Muscle layer of duodenum (tissue), 2 donors: Measurements from ENCODE around the gene MARK1.

Experiments used
- H3K27ac ChIP-seq: one replicate; pipeline ENCODE4 v1.7.0; 2013; ENCODE audit warnings: mild to moderate bottlenecking, low read length
- H3K27me3 ChIP-seq: one replicate; pipeline ENCODE4 v1.7.0; 2013; ENCODE audit warnings: low read depth, mild to moderate bottlenecking, control low read depth, low read length
- H3K36me3 ChIP-seq, 2 donors: one replicate each; pipeline ENCODE4 v1.7.0; 2013; ENCODE audit warnings: low read length in 2 of 2, control low read depth in 1 of 2, mild to moderate bottlenecking in 1 of 2; ENCODE audit not compliant: insufficient read depth in 2 of 2, control insufficient read depth in 1 of 2
- H3K4me1 ChIP-seq, 2 donors: one replicate each; pipeline ENCODE4 v1.7.0; 2013; ENCODE audit warnings: low read length in 2 of 2, mild to moderate bottlenecking in 2 of 2, control low read depth in 1 of 2, moderate library complexity in 1 of 2; ENCODE audit not compliant: insufficient read depth in 2 of 2, control insufficient read depth in 1 of 2
- H3K4me3 ChIP-seq, 2 donors: one replicate each; pipeline ENCODE4 v1.7.0; 2013; ENCODE audit warnings: low read length in 2 of 2, low read depth in 1 of 2, mild to moderate bottlenecking in 1 of 2
- H3K9me3 ChIP-seq, 2 donors: one replicate each; pipeline ENCODE4 v1.7.0; 2013; ENCODE audit warnings: low read length in 2 of 2, control low read depth in 1 of 2, mild to moderate bottlenecking in 1 of 2; ENCODE audit not compliant: control insufficient read depth in 1 of 2
- donor health status: healthy.

Gene MARK1

GRCh38 chr1:220507085-220507484 is 20.9 kb upstream of the MARK1 start:
- Histone ChIP-seq H3K4me1 (no peaks in the 10 kb centered on the region), H3K27ac (no peak overlapping the region), H3K9me3 (no peaks in the 10 kb centered on the region), H3K36me3 (no peaks in the 10 kb centered on the region), H3K27me3 (no peaks in the 10 kb centered on the region), H3K4me3 (no peak overlapping the region)

GRCh38 chr1:220511179-220511578 is 16.8 kb upstream of the MARK1 start:
- H3K4me3 ChIP-seq = no peak overlapping the region
- H3K4me1 ChIP-seq = no peaks in the 10 kb centered on the region
- H3K27ac ChIP-seq = no peak overlapping the region
- H3K27me3 ChIP-seq = no peaks in the 10 kb centered on the region
- H3K9me3 ChIP-seq = no peaks in the 10 kb centered on the region
- no peaks in the 10 kb centered on the region for H3K36me3 ChIP-seq

GRCh38 chr1:220511785-220512184 is 16.2 kb upstream of the MARK1 start:
- Histone ChIP-seq H3K27me3 (no peaks in the 10 kb centered on the region), H3K36me3 (no peaks in the 10 kb centered on the region), H3K4me3 (no peak overlapping the region), H3K4me1 (no peaks in the 10 kb centered on the region), H3K27ac (no peak overlapping the region), H3K9me3 (no peaks in the 10 kb centered on the region)

GRCh38 chr1:220513834-220514233 is 14.1 kb upstream of the MARK1 start:
- Histone ChIP-seq H3K27me3 (no peaks in the 10 kb centered on the region), H3K36me3 (no peaks in the 10 kb centered on the region), H3K27ac (no peak overlapping the region), H3K9me3 (no peaks in the 10 kb centered on the region), H3K4me3 (no peak overlapping the region), H3K4me1 (no peaks in the 10 kb centered on the region)

- H3K4me3 ChIP-seq = no peak overlapping the region
- H3K9me3 ChIP-seq = no peaks in the 10 kb centered on the region
- no peaks in the 10 kb centered on the region for H3K36me3 ChIP-seq
- H3K27ac ChIP-seq = no peak overlapping the region
- no peaks in the 10 kb centered on the region for H3K4me1 ChIP-seq
- no peaks in the 10 kb centered on the region for H3K27me3 ChIP-seq
Observed at GRCh38 chr1:220514256-220514655, 13.7 kb upstream of the MARK1 start.

- Histone ChIP-seq H3K27me3 (no peaks in the 10 kb centered on the region), H3K27ac (no peak overlapping the region), H3K4me1 (no peaks in the 10 kb centered on the region), H3K36me3 (no peaks in the 10 kb centered on the region), H3K9me3 (no peaks in the 10 kb centered on the region), H3K4me3 (no peak overlapping the region)
Observed at GRCh38 chr1:220516014-220516721, 11.8 kb upstream of the MARK1 start.

GRCh38 chr1:220516722-220517042 is 11.3 kb upstream of the MARK1 start:
- H3K4me1 ChIP-seq = no peaks in the 10 kb centered on the region
- H3K4me3 ChIP-seq = no peak overlapping the region
- H3K9me3 ChIP-seq = no peaks in the 10 kb centered on the region
- H3K27me3 ChIP-seq = no peaks in the 10 kb centered on the region
- H3K36me3 ChIP-seq = no peaks in the 10 kb centered on the region
- H3K27ac ChIP-seq = no peak overlapping the region

GRCh38 chr1:220521778-220522177 is 6.2 kb upstream of the MARK1 start:
- Histone ChIP-seq H3K9me3 (no peaks in the 10 kb centered on the region), H3K4me1 (no peaks in the 10 kb centered on the region), H3K36me3 (no peaks in the 10 kb centered on the region), H3K27ac (no peak overlapping the region), H3K4me3 (no peak overlapping the region), H3K27me3 (no peaks in the 10 kb centered on the region)

GRCh38 chr1:220526294-220526693 is 1.6 kb upstream of the MARK1 start:
- Histone ChIP-seq H3K9me3 (no peaks in the 10 kb centered on the region), H3K27me3 (peaks cover 10% of the 10 kb centered on the region), H3K36me3 (no peaks in the 10 kb centered on the region), H3K4me1 (peaks cover 0 to 7% of the 10 kb centered on the region in 2 donors), H3K4me3 (no peak overlapping the region), H3K27ac (no peak overlapping the region)

GRCh38 chr1:220527279-220527907 is 543 bp upstream of the MARK1 start:
- no peaks in the 10 kb centered on the region for H3K36me3 ChIP-seq
- peaks cover 0 to 7% of the 10 kb centered on the region in 2 donors for H3K4me1 ChIP-seq
- peak overlapping the region; percentile 34 for H3K27ac ChIP-seq
- H3K27me3 ChIP-seq = peaks cover 10% of the 10 kb centered on the region
- no peaks in the 10 kb centered on the region for H3K9me3 ChIP-seq
- peak overlapping the region; percentile 64 to 91 for H3K4me3 ChIP-seq

- Histone ChIP-seq H3K27me3 (peaks cover 10% of the 10 kb centered on the region), H3K4me1 (peaks cover 0 to 7% of the 10 kb centered on the region in 2 donors), H3K9me3 (no peaks in the 10 kb centered on the region), H3K27ac (peak overlapping the region; percentile 49), H3K4me3 (peak overlapping the region; percentile 77 to 91), H3K36me3 (no peaks in the 10 kb centered on the region)
Observed at GRCh38 chr1:220528679-220529501, 954 bp downstream of the MARK1 start.
